ENCODE measurements around the gene PAQR4.

GRCh38 chr16:2986623-2987188 lies 17.6 kb downstream of the PAQR4 start:
- no peak for TF ChIP-seq CTCF (IDR thresholded peaks at IDR 0.05)
- no peak for TF ChIP-seq POLR2A (IDR thresholded peaks at IDR 0.05)
- no peak for TF ChIP-seq POLR2AphosphoS5 (IDR thresholded peaks at IDR 0.05)
